Urinary bladder (tissue), 4 donors: ENCODE results near the gene ASAH2B. TPM values are rescaled to one million over a fixed set of nuclear protein-coding genes. Genes with fewer than 3 reads are reported as not detected.
"Not testable (repeated sequence)": the region's sequence is repeated elsewhere in the genome, so short reads cannot be mapped to it uniquely, and the experiment has no call there.

ENCODE experiments used
- DNase-seq: peaks from one replicate; pipeline ENCODE4 v3.0.0-alpha.2; 2015; ENCODE audit errors: extremely low spot score
- H3K27ac ChIP-seq: one replicate; pipeline ENCODE4 v1.5.1; 2013; ENCODE audit warnings: low read depth, mild to moderate bottlenecking, moderate library complexity
- H3K36me3 ChIP-seq: one replicate; pipeline ENCODE4 v1.6.1; 2013; ENCODE audit warnings: mild to moderate bottlenecking, moderate library complexity; ENCODE audit not compliant: insufficient read depth
- H3K4me1 ChIP-seq: one replicate; pipeline ENCODE4 v1.6.1; 2013; ENCODE audit warnings: mild to moderate bottlenecking, moderate library complexity; ENCODE audit not compliant: insufficient read depth
- H3K4me3 ChIP-seq: one replicate; pipeline ENCODE4 v1.5.1; 2013; ENCODE audit warnings: low read depth, low read length
- WGBS: extraction: QIAGEN DNeasy Blood & Tissue Kit; methylation state at CpG from one replicate; pipeline ENCODE4 v1.1.7; 2013; 5-methylcytosine and 5-hydroxymethylcytosine counted together
- polyA plus RNA-seq: library from polyadenylated mRNA; stranded (reverse); fragments of 200-250 nt; gene quantifications from one replicate; pipeline ENCODE4 v1.2.3, GENCODE V29; 2013
- total RNA-seq: library from RNA; depleted of rRNA; stranded (reverse); fragments of >200 nt; gene quantifications from one replicate; pipeline ENCODE4 v1.2.3, GENCODE V29; 2014
- donor health status: healthy with polysubstance abuse.
- donor health status: healthy.

The ASAH2B gene
- total RNA-seq (5.2 TPM), polyA plus RNA-seq (2.1 TPM)

- peak; percentile 66 for DNase-seq
- WGBS, result under 1% methylated on average over 62 of the region's 62 CpGs
- Histone ChIP-seq H3K4me1 (no peaks in the 10 kb centered on the region), H3K27ac (peak within 1 kb of the TSS; percentile 86), H3K4me3 (peak within 1 kb of the TSS; percentile 45), H3K36me3 (no peaks in the 10 kb centered on the region)
Measured at GRCh38 chr10:50739618-50740292, at the start of gene ASAH2B. ASAH2B (plus strand) TSS chr10:50739936; CDS start chr10:50745131, 5,195 bp downstream.

DNA sequence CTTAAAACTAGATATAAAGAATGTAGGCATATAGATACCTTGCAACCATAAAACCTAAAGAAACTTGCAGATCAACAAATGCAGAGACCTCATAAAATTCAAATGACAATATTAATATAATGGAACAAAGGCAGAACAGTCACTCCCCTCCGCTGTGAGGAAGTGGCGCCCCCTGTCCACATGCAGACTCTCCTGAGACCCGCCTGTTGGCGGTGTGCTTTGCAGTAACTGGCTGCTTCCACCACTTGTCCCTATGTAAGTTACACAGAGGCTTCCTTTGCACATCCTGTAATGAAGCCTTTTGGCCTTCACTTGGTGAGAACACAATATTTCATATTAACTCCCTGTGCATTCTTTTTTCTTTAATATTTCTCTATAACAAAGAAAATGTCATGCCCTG is 41.9 kb upstream of the ASAH2B start:
- H3K4me3 ChIP-seq, DNase-seq: not testable (repeated sequence)
- no CpG with 5 or more reads among the region's 4 CpGs for WGBS

DNA sequence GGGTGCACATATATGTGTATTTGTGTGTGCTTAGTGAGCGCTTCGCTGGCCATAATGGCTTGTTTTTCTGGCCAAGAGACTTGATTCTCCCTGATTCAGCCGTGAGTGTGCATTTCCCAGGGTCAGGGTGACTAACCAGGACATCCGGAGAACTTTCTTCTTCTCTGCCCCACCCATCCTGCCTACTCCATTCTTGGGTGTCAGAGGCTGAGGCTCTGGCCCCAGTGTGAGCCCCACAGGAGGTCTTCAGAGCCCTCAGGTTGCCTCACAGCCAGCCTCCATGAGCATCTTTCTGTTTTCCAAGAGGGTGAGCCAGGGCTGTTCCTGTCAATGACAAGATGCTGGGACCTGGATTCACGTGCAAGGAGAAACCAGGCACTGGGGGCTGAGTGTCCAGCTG is 37.8 kb upstream of the ASAH2B start:
- H3K4me3 ChIP-seq, DNase-seq: not testable (repeated sequence)
- WGBS, result 75% methylated on average over 2 of the region's 5 CpGs

More for the DNA sequence above, 41.9 kb upstream of the ASAH2B start:
- not testable (repeated sequence) for H3K27ac ChIP-seq, H3K4me1 ChIP-seq, H3K36me3 ChIP-seq

GRCh38 chr10:50702997-50703396 is 36.7 kb upstream of the ASAH2B start:
- H3K4me1 ChIP-seq, DNase-seq, H3K4me3 ChIP-seq, H3K27ac ChIP-seq, H3K36me3 ChIP-seq: not testable (repeated sequence)
- WGBS, result 79% methylated on average over 6 of the region's 7 CpGs

More for the DNA sequence above, 37.8 kb upstream of the ASAH2B start:
- not testable (repeated sequence) for H3K4me1 ChIP-seq, H3K27ac ChIP-seq, H3K36me3 ChIP-seq

- WGBS, result 53% methylated on average over 5 of the region's 5 CpGs
- H3K27ac ChIP-seq, H3K4me3 ChIP-seq, H3K4me1 ChIP-seq, H3K36me3 ChIP-seq, DNase-seq: not testable (repeated sequence)
Measured at GRCh38 chr10:50704436-50705079, 35.2 kb upstream of the ASAH2B start.

DNA sequence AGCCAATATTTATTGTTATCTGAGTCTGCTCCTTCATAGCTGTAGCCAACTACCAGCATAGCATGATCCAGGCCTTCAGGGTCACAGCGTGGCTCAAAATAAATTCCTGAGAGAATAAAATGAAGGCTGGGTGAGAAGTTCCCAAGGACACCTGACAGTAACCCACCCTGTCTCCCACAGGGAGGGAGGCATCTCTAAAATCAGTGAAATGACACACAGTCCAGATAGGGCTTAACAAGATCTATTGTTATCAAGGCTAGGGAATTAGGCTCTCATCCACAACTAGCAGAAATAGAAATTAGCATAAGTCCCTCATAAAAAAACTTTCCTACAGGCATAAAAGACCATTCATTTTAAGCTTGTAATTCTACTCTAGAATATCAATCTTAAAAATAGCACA is 33.7 kb upstream of the ASAH2B start:
- H3K4me3 ChIP-seq, H3K36me3 ChIP-seq, DNase-seq, H3K27ac ChIP-seq, H3K4me1 ChIP-seq: not testable (repeated sequence)
- WGBS, result 54% methylated on average over 1 of the region's 1 CpG

- not testable (repeated sequence) for H3K4me3 ChIP-seq, H3K27ac ChIP-seq, DNase-seq, H3K4me1 ChIP-seq, H3K36me3 ChIP-seq
- 70% methylated on average over 13 of the region's 13 CpGs for WGBS
Measured at GRCh38 chr10:50710241-50710640, 29.5 kb upstream of the ASAH2B start.

DNA sequence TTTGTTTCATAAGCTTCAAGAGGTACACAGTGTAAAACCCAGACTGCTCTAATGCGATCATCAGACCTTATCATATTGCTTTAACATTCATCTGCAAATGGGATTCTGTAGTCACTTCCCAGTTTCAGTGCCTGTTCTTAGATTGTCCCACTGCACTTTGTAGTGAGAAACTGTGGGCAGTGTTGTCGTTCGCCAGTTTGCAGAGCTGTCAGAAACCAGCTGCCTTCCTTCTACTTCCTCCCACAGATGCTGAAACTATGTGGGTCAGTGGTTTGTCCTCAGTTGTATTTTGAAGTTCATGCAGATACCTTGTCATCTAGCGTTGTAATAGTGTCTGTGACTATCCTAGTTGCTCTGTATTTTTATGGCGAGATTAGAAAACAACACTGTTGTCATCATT is 15.9 kb upstream of the ASAH2B start:
- 38% methylated on average over 5 of the region's 5 CpGs for WGBS
- not testable (repeated sequence) for H3K4me3 ChIP-seq

DNA sequence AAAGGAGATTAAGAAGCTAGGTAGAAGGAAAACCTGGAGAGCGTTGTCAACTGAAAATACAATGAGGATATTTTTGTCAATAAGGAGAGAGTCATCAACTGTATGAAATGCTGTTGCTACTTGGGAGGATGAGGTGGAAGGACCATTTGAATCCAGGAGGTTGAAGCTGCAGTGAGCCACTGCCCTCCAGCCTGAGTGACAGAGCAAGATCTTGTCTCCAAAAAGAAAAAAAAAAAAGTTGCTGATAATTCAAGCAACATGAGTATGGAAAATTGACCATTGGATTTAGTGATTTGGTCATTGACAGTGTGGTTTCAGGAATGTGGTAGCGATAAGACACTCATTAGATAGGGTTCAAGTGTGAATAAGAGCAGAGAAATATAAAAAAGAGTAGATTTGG is 11.6 kb upstream of the ASAH2B start:
- H3K4me3 ChIP-seq, H3K27ac ChIP-seq, DNase-seq, H3K36me3 ChIP-seq, H3K4me1 ChIP-seq: not testable (repeated sequence)
- 94% methylated on average over 2 of the region's 2 CpGs for WGBS

More for the DNA sequence above, 15.9 kb upstream of the ASAH2B start:
- not testable (repeated sequence) for DNase-seq, H3K4me1 ChIP-seq, H3K27ac ChIP-seq, H3K36me3 ChIP-seq

DNA sequence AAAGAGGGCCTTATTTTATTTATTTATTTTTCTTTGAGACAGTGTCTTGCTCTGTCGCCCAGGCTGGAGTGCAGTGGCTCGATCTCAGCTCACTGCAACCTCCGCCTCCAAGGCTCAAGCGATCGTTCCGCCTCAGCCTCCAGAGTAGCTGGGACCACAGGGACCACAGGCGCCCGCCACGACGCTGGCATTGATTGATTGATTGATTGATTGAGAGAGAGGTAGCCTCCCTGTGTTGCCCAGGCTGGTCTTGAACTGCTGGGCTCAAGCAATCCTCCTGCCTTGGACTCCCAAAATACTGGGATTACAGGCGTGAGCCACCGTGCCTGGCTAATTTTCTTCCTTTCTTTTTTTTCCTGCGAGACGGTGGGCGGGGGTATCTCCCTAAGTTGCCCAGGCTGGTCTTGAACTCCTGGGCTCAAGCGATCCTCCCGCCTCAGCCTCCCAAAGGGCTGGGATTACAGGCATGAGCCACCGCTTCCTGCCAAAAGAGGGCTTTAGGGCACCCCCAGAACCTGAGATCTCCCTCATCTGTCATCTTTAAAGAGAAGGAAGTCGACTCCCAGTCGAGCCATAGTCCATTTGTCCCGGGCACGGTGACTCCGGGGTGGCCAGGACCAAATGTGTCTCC is 634 bp upstream of the ASAH2B start:
- DNase-seq, result not testable (repeated sequence)
- WGBS, result 68% methylated on average over 23 of the region's 23 CpGs

GRCh38 chr10:50740293-50740648 is 535 bp downstream of the ASAH2B start:
- under 1% methylated on average over 8 of the region's 8 CpGs for WGBS
- DNase-seq, result no peak

More for the DNA sequence above, 634 bp upstream of the ASAH2B start:
- H3K4me1 ChIP-seq, H3K36me3 ChIP-seq: not testable (repeated sequence)
- H3K27ac ChIP-seq, result peak overlapping the region; percentile 86
- peak overlapping the region; percentile 45 for H3K4me3 ChIP-seq

GRCh38 chr10:50742820-50743219 is 3.1 kb downstream of the ASAH2B start:
- H3K4me3 ChIP-seq, H3K36me3 ChIP-seq, H3K27ac ChIP-seq, DNase-seq, H3K4me1 ChIP-seq: not testable (repeated sequence)
- 92% methylated on average over 10 of the region's 10 CpGs for WGBS

More at GRCh38 chr10:50740293-50740648, 535 bp downstream of the ASAH2B start:
- H3K4me1 ChIP-seq, result no peaks in the 10 kb centered on the region
- H3K36me3 ChIP-seq, result no peaks in the 10 kb centered on the region
- no peak overlapping the region for H3K27ac ChIP-seq
- H3K4me3 ChIP-seq, result peak overlapping the region; percentile 45

- 80% methylated on average over 5 of the region's 5 CpGs for WGBS
- not testable (repeated sequence) for H3K4me1 ChIP-seq, H3K4me3 ChIP-seq, H3K27ac ChIP-seq, DNase-seq, H3K36me3 ChIP-seq
Measured at GRCh38 chr10:50766774-50767513, 27.2 kb downstream of the ASAH2B start.
